Motor neuron (in vitro differentiated cells): ENCODE results near the gene EXOSC9. TPM values are rescaled to one million over a fixed set of nuclear protein-coding genes. Genes with fewer than 3 reads are reported as not detected.

ENCODE experiments used
- ATAC-seq, 8 experiments: fragments of 200-7000 bp; cut with Tn5 transposase; replicated peaks in 6 of 8; 2 replicates each; pipeline ENCODE4 v1.8.0; 2021; ENCODE audit warnings: mild to moderate bottlenecking in 8 of 8, moderate library complexity in 8 of 8
- H3K27ac ChIP-seq, 2 donors: fragments of 250-450 bp; sonication (Bioruptor Pico); 2 replicates each; pipeline ENCODE4 v1.9.0; 2021; ENCODE audit warnings: antibody characterized with exemption in 2 of 2, mild to moderate bottlenecking in 2 of 2, moderate library complexity in 1 of 2
- H3K4me1 ChIP-seq, 2 donors: fragments of 250-450 bp; sonication (Bioruptor Pico); replicated peaks in 1 of 2; 2 replicates each; pipeline ENCODE4 v1.6.1; 2021; ENCODE audit warnings: antibody characterized with exemption in 2 of 2, mild to moderate bottlenecking in 2 of 2, moderate library complexity in 1 of 2
- H3K4me3 ChIP-seq, 5 donors: fragments of 250-450 bp; sonication (Bioruptor Pico); 2 replicates each; pipeline ENCODE4 v1.9.0; 2021; ENCODE audit warnings: antibody characterized with exemption in 5 of 5, mild to moderate bottlenecking in 5 of 5, moderate library complexity in 4 of 5
- WGBS, 10 experiments: fragments of 450-650 bp; shearing (Covaris generic); methylation state at CpG; one replicate each; pipeline ENCODE4 v1.0.0; 2022; 5-methylcytosine and 5-hydroxymethylcytosine counted together
- in situ Hi-C, 9 experiments: fragments of 400-800 bp; cut with MboI; loops; one replicate each; pipeline ENCODE4 v1.15.0; 2021; ENCODE audit warnings: low sequenced_read_pairs in 9 of 9, low pct_unique_long_range_greater_than_20kb in 2 of 9; ENCODE audit not compliant: unreplicated experiment in 9 of 9
- total RNA-seq, 8 experiments: library from RNA; unstranded; fragments of 300-600 nt; gene quantifications; 2 replicates each; pipeline versions ENCODE4 v1.2.3 to v1.2.4, GENCODE V29; 2022

EXOSC9 gene
- total RNA-seq, 8 experiments from 2014 or later: 15.5 to 48.8 (median 24.8) TPM

GRCh38 chr4:121861426-121861825 lies 60.3 kb downstream of the EXOSC9 start:
- WGBS, 10 experiments: 92 to 100% (median 100%) methylated on average over 1 to 2 of the region's 2 CpGs; no CpG with 5 or more reads in 1 of the 10 experiments
- no peak overlapping the region for H3K4me3 ChIP-seq
- in situ Hi-C loops: no loop called here
- H3K27ac ChIP-seq: no peak overlapping the region
- ATAC-seq: no peak
- peaks cover 6 to 10% of the 10 kb centered on the region in 2 donors for H3K4me1 ChIP-seq

DNA sequence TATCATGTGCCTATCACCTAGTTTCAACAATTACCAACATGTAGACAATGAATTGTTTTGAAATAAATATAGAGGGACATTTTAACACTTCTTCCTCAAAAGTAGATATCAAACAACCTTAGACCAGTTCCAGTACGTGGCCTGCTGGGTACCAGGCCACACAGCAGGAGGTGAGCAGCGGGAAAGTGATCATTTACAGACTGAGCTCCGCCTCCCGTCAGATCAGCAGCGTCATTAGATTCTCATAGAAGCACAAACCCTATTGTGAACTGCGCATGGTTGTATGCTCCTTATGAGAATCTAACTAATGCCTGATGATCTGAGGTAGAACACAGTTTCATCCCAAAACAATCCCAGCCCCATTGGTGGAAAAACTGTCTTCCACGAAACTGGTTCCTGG lies 62.7 kb downstream of the EXOSC9 start:
- Histone ChIP-seq H3K4me1 (peaks cover 6 to 13% of the 10 kb centered on the region in 2 donors), H3K27ac (no peak overlapping the region), H3K4me3 (no peak overlapping the region)
- in situ Hi-C loops: no loop called here
- peak in 5 of 8 experiments; percentile 77 to 93 (median 83) for ATAC-seq
- 8 to 100% (median 42%) methylated on average over 1 to 7 of the region's 7 CpGs; no CpG with 5 or more reads in 1 of the 10 experiments for WGBS, 10 experiments

Other genes with a start within 250 kb of the EXOSC9 start
- 100 to 1,000 TPM in 4 of 8 experiments, 10 to 100 TPM in 4; 54.5 to 428 (median 132) TPM for gene ANXA5, start 104.3 kb upstream of the EXOSC9 start, total RNA-seq
- gene SMIM43, start 36.2 kb upstream of the EXOSC9 start, total RNA-seq: 1 to 10 TPM in 1 of 8 experiments, under 1 TPM in 3, not detected in 4; 0.27 to 1.8 (median 0.84) TPM
- 10 to 100 TPM in 3 of 8 experiments, 1 to 10 TPM in 5; 1.5 to 65.6 (median 4.7) TPM for gene CCNA2, start 22.6 kb downstream of the EXOSC9 start, total RNA-seq
- gene BBS7, start 69.2 kb downstream of the EXOSC9 start, total RNA-seq: 10 to 100 TPM; 19.7 to 37.4 (median 28.5) TPM
- gene TRPC3, start 150.7 kb downstream of the EXOSC9 start, total RNA-seq: 1 to 10 TPM in 5 of 8 experiments, under 1 TPM in 1, not detected in 2; 0.41 to 7.0 (median 3.5) TPM